A204.1 (cell line): ENCODE data around the gene DUSP1.

Experiments used
- FAIRE-seq: peaks from 2 replicates; lab custom pipeline; 2012; peaks lifted over from hg19 to GRCh38; lab: Jason Lieb, UNC

The DUSP1 gene

DNA sequence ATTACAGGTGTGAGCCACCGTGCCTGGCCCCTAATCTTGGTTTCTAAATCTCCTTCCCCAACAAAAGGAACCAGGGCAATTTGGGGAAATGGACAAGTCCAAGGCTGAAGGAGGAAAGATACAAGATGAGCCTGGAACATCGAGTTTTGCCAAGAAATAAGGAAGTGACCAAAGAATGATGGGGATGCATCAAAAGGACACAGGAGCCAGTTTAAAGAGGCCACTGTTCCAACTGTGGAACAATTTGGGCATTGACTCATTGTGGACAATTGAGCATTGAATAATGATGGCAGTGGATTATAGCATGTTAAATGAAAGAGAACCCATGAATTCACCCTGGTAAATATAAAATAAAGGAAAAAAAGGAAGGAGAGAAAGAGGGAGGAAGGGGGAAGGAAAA is 47.5 kb downstream of the DUSP1 start:
- FAIRE-seq = no peak

DNA sequence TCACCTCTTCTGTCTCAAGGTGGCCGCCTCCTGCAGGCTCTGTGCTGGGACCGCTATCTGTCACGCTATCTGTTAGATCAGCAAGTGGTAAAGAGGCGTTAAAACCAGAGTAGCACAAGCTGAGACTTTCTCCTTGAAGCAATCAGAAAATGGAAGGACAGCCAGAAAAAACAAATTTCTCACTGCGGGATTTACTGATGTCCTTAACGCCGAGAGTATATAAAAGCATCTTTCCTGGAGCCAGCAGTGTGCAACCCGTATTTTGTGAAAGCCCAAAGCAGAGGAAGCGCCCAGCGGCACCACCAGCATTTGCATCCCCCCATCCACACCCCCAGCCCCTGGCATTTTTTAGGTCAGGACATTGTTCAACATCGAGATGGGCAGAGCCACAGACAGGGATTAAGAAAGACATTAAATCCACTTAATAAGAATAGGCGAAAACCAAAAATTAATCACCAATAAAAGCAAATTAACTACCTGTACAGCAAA is 48.6 kb downstream of the DUSP1 start:
- no peak for FAIRE-seq

DNA sequence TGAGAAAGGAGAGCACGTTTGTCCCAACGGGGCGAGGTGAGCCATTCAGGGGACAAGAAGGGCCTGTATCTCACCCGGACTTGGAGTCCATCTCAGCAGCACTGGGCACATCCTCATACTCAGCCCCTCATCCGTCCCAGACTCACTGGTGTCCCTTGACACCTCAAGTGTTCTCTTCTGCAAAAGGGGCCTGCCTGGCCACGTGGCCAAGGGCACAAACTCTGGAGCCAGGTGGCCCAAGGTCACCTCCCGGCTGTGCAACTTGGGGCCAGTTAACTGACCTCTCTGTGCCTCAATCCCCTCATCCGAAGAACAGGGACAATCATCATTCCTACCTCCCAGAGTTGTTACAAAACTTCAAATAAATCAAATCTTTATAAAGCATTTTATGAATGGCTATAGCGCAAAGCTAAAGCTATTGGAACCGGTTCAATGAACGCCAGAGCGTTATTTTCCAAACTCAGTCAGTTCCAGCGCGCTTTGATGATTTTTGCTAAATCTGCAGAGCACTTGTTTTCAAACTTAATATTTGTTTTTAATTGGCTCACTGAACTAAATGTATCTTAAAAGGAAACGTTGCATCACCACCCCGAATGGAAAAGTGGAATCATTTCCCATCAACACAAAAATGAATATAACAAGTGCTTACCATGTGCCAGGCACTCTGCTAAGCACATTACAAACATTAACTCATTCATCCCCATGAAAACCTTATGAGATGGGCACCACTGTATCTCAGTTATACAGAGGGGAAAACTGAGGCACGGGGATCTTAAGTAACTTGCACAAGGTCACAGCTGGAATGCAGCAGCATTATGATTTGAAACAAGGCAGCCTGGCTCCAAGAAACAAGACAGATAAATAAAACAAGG is 49.3 kb downstream of the DUSP1 start:
- no peak for FAIRE-seq

DNA sequence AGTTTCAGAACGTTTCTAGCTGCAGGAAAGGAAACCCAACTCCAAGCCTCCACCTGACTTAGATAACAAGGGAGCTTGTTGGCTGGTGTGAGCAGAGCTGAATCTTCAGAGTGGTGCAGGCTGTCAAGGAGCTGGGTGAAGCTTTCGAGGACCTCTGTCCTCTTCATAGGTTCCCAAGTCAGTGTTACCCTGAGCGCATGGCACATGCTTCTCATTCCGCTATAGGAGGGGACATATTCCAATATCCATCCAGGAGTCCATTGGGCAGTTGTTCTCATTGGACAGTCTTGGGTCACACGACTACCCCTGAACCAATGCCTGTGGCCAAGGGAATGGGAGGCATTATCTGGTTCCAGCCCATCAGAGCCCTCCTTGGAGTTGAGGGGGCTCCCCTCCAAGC is 50.3 kb downstream of the DUSP1 start:
- FAIRE-seq = no peak

DNA sequence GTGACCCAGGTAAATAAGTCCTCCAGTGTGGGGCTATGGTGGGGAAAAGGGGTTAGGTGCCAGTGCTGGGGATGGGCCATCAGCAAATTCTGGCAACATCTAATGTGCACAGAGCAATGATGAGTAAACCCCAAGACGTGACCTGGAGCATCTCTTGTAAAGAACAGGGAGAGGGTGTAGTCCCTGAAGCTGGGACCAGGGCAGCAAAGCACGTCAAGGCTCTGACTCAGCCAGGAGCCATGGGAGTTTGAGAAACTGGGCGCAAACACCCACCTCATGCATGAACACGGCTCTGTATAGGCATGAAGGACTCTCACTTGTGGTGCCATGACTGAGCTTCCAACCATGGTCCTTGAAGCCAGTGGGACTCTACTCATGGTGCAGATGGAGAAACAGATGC is 51.8 kb downstream of the DUSP1 start:
- no peak for FAIRE-seq

DNA sequence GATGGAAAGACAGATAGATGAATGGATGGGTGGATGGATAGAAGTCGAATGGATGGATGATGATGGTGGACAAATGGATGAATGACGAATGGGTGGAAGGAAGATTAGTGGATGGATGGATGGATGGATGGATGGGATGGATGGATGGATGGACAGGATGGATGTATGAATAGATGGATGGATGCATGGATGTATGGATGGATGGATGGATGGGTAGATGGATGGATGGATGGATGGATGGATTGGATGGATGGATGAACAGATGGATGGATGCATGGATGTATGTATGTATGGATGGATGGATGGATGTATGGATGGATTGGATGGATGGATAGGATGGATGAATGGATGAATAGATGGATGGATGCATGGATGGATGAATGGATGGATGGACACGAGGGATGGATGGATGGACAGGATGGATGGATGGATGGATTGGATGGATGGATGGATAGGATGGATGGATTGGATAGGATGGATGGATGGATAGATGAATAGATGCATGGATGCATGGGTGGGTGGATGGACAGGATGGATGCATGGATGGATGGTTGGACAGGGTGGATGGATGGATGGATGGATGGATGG is 52.4 kb downstream of the DUSP1 start:
- no peak for FAIRE-seq
